HG02571 (cell line): ENCODE measurements around the gene ZCCHC14.
"Not testable (repeated sequence)": the region's sequence is repeated elsewhere in the genome, so short reads cannot be mapped to it uniquely, and the experiment has no call there.

ENCODE experiments used
- ATAC-seq: cut with Tn5 transposase; IDR thresholded peaks from one replicate; pipeline ENCODE4 v1.9.1; 2021; ENCODE audit warnings: mild to moderate bottlenecking, moderate library complexity; ENCODE audit not compliant: unreplicated experiment

Gene ZCCHC14

GRCh38 chr16:87525352-87525751, 32.5 kb upstream of the ZCCHC14 start:
- ATAC-seq = no peak

- no peak for ATAC-seq
These were observed 31.6 kb upstream of the ZCCHC14 start for GRCh38 chr16:87524407-87524806.

GRCh38 chr16:87523605-87524004, 30.8 kb upstream of the ZCCHC14 start:
- ATAC-seq = not testable (repeated sequence)

DNA sequence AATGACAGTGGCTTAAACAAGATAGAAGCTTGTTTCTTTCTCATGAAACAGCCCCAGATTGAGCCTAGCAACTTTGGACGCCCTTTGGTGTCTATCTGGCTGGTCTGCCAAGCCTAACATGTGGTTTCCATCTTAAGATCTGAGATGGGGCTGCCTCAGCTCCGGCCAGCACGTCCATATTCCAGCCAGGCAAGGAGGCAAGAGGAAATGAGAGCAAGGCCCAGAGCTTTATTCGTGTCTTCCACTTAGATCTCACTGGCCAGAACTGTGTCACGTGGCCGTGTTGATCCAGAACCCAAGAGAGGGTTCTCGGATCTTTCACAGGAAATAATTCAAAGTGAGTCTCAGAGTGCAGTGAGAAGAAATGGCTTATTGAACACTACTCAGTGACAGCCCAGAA, 28.9 kb upstream of the ZCCHC14 start:
- ATAC-seq = not testable (repeated sequence)

DNA sequence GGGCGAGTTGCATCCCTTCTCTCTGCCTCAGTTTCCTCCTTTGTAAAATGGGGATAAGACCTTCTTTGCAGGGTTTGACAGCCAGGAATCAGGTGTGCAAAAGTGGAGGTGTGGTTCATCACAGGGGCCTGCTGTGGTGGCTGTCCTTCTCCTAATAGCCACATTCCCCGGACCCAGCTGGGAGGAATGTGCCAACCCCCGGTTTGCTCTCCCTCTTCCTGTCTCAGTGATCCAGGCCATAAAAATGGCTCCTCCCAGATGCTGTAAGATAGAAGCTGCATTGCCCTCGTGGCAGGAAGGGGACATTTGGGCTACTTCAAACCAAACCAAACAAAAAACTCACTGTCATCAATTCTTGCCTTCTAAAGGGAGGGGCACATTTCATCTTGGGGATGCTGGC, 26.3 kb upstream of the ZCCHC14 start:
- ATAC-seq = not testable (repeated sequence)

- not testable (repeated sequence) for ATAC-seq
These were observed 25.7 kb upstream of the ZCCHC14 start for GRCh38 chr16:87518430-87519051.

GRCh38 chr16:87517610-87518429, 25.0 kb upstream of the ZCCHC14 start:
- not testable (repeated sequence) for ATAC-seq

GRCh38 chr16:87516361-87516760, 23.5 kb upstream of the ZCCHC14 start:
- ATAC-seq = no peak

DNA sequence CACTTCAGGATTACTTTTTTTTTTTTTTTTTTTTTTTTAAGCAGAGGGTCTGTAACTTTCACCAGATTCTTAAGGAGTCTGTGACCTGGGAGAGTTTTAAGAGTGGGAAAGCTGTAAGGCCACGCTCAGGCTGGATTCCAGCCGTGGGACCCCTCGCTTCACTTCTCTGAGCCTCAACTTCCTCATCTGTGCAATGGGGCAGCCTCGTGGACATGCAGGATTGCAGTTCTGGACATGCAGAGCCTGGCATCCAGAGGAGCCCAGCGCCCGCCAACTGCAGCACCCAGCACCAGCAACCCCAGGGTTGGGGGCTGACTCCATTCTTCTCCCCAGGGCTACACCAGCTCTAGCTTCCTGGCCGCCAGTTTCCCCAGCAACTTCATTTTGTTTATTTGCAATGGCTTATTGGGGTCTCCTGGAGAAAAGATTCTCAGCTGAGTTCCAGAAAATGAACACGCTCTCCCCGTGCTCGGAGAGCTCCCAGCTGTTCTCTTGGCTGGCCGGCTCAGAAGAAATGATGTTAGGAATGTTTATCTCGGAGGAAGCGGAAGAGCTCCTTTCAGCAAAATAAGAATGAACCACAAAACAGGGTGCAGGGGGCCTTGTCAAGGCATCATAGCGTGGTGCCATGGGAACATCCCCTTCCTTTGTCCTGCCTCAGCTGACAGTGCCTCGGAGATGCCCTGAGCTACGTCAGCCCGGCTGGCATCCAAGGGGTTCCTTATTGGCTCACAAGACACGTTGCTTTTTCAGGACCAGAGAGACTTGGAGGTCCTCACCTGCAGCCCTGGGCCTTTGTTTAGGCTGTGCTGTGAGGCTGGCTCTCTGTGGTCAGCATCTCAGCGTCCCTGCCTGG, 22.9 kb upstream of the ZCCHC14 start:
- no peak for ATAC-seq

- not testable (repeated sequence) for ATAC-seq
These were observed 17.0 kb upstream of the ZCCHC14 start for GRCh38 chr16:87509778-87510177.

DNA sequence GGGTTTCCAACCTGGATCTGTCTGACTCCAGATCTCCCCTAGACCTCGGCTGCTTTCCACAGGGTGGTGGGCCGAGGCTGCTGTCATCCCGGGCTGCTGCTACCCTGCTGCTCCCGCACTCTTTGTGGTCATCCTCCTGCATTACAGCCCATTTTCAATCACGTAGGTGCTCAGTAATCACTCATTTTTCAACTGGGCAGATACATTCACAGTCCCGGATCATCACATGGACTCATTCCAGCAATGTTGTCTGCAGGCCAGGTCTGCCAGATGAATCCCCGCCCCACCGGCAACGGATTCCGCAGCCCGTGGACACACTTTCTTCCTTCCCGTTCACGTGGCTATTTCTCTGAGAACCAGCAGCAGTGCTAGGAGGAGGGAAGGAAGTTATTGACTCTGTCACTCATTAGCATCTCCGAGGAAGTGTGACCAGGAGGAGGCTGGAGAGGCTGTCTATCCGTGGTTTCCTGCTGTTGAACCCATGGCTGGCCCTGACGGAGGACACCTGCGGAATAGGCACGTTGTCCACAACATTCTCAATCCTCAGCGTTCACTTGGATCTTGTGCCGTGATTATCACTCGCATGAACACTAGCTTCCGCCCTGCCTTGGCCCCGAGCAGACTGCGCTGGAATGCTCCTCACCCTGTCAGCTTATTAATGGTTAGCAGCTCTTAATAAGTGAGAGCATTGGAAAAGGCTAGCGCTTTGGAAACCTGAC, 14.7 kb upstream of the ZCCHC14 start:
- no peak for ATAC-seq

DNA sequence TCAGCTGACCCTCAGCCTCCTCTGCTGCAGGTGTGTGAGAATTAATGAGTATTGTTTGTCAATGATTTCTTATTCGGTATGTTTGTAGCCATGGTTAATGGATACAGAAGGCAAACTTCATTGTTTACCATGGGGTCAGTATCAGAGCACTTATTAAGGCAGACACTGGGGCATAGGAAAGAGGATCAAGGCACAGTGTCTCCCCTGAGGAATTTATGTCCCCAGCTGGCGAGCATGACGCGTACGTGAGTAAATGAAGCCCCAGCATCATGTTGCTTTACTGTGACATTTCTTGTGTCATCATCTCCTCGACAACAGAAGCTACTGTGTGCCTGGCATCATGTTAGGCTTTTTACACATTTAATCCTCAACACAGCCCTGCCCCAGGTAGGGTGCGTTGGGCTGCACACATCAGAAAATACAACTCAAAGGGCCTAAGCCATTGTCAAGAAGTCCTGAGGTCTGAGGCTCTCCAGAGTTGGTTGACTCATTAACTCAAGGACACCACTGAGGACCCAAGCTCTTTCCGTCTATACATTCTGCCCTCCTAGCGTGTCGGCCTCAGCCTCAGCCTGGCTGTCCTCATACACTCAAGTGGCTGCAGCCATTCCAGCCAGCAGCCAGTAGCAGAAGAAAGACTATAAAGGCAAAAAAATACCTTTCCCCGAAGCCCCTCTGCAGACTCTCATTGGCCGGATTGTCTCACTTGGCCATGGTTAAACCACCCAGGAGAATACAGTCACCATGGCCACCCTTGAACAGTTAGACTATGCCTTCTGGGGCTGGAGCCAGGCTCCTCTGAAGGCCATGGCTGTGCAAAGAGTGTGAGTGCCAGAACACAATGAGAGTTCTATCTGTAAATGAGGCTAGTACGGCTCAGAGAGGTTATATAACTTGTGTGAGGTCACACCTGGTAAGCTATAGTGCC, 13.9 kb upstream of the ZCCHC14 start:
- ATAC-seq = no peak

GRCh38 chr16:87505834-87506233, 13.0 kb upstream of the ZCCHC14 start:
- ATAC-seq = no peak

GRCh38 chr16:87503232-87503937, 10.6 kb upstream of the ZCCHC14 start:
- ATAC-seq = not testable (repeated sequence)

DNA sequence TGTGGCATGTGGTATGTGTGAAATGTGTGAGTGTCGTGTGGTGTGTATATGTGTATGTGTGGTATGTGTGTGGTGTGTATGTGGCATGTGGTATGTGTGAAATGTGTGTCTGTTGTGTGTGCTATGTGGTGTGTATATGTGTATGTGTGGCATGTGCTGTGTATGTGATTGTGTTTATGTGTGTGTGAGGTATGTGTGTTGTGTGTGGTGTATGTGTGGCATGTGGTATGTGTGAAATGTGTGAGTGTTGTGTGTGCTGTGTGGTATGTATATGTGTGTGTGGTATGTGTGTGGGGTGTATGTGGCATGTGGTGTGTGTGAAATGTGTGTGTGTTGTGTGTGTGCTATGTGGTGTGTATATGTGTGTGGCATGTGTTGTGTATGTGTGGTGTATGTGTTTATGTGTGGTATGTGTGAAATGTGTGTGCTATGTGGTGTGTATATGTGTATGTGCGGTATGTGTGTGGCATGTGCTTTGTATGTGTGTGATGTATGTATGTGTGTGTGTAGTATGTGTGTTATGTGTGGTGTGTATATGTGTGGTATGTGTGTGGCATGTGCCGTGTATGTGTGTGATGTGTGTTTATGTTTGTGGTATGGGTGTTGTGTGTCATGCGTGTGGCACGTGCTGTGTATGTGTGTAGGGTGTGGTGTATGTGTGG, 9.6 kb upstream of the ZCCHC14 start:
- no peak for ATAC-seq

- ATAC-seq = no peak
These were observed 8.3 kb upstream of the ZCCHC14 start for GRCh38 chr16:87501117-87501516.

GRCh38 chr16:87499189-87499486, 6.3 kb upstream of the ZCCHC14 start:
- ATAC-seq = no peak

DNA sequence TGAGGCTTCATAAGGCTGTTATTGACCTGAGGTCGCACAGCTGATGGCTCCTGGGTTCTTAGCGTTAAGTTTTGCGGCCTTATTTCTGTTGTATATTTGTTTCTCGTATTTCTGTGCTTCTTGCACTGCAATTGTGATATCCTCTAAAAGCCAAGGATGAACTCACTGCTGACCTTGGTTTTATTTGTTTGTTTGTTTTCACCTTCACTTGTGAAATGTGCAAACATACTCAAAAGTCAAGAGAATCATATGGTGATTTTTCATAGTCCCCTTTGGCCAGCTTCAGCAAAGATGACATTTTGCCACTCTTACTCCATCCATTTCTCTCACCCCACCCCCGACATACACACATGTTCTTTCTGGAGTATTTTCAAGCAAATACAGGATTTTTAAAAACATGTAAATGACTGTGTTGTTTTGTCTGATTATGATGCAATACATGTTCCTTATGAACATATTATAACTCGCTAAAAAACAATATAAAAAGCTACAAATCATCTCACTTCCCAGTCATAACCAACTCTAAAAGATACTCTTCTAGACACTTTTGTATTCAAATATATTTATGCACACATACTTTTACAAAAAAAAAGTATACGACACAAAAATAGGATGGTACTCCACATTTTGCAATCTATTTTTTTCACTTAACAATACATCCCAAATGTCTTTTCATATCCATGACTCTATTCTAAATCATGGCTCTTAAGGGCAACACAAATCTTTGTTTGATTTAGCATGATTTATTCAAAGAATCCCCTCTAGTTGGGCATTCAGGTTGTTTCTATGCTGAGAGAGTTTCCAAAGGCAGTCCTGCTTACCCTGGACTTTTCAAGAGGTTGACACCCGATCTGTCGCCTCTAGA, 5.7 kb upstream of the ZCCHC14 start:
- ATAC-seq = no peak
